HG02759 (cell line): Measurements from ENCODE around the gene WDR88.
"Not testable (repeated sequence)": the region's sequence is repeated elsewhere in the genome, so short reads cannot be mapped to it uniquely, and the experiment has no call there.

ENCODE experiments used
- ATAC-seq: cut with Tn5 transposase; IDR thresholded peaks from one replicate; pipeline ENCODE4 v1.9.1; 2021; ENCODE audit warnings: mild to moderate bottlenecking, moderate library complexity; ENCODE audit not compliant: unreplicated experiment

WDR88 gene

GRCh38 chr19:33126712-33127111 lies 5.2 kb upstream of the WDR88 start:
- not testable (repeated sequence) for ATAC-seq

GRCh38 chr19:33129901-33130300 lies 2.0 kb upstream of the WDR88 start:
- ATAC-seq, result no peak

GRCh38 chr19:33130433-33130832 lies 1.5 kb upstream of the WDR88 start:
- ATAC-seq, result no peak

GRCh38 chr19:33132425-33132824 lies 511 bp downstream of the WDR88 start:
- no peak for ATAC-seq

- no peak for ATAC-seq
These were observed 1.6 kb downstream of the WDR88 start for GRCh38 chr19:33133438-33134031.

GRCh38 chr19:33134571-33135041 lies 2.7 kb downstream of the WDR88 start:
- no peak for ATAC-seq

GRCh38 chr19:33139165-33139564 lies 7.3 kb downstream of the WDR88 start:
- ATAC-seq, result no peak

GRCh38 chr19:33143897-33144405 lies 12.0 kb downstream of the WDR88 start:
- ATAC-seq, result peak; percentile 73

- no peak for ATAC-seq
These were observed 14.3 kb downstream of the WDR88 start for GRCh38 chr19:33146209-33146608.

- no peak for ATAC-seq
These were observed 15.6 kb downstream of the WDR88 start for GRCh38 chr19:33147538-33147937.

- no peak for ATAC-seq
These were observed 19.1 kb downstream of the WDR88 start for GRCh38 chr19:33150852-33151518.

GRCh38 chr19:33152176-33152575 lies 20.3 kb downstream of the WDR88 start:
- ATAC-seq, result no peak

- not testable (repeated sequence) for ATAC-seq
These were observed 20.7 kb downstream of the WDR88 start for GRCh38 chr19:33152625-33153024.

GRCh38 chr19:33154313-33154712 lies 22.4 kb downstream of the WDR88 start:
- not testable (repeated sequence) for ATAC-seq

- no peak for ATAC-seq
These were observed 24.4 kb downstream of the WDR88 start for GRCh38 chr19:33156334-33156733.

- no peak for ATAC-seq
These were observed 26.0 kb downstream of the WDR88 start for GRCh38 chr19:33157906-33158305.

GRCh38 chr19:33158365-33158764 lies 26.5 kb downstream of the WDR88 start:
- no peak for ATAC-seq

- no peak for ATAC-seq
These were observed 27.2 kb downstream of the WDR88 start for GRCh38 chr19:33159149-33159548.

- ATAC-seq, result no peak
These were observed 28.0 kb downstream of the WDR88 start for GRCh38 chr19:33159893-33160292.

- no peak for ATAC-seq
These were observed 29.3 kb downstream of the WDR88 start for GRCh38 chr19:33161201-33161600.

- ATAC-seq, result no peak
These were observed 31.6 kb downstream of the WDR88 start for GRCh38 chr19:33163481-33163880.

GRCh38 chr19:33166037-33166436 lies 34.1 kb downstream of the WDR88 start:
- ATAC-seq, result not testable (repeated sequence)
